Choroid plexus epithelial cell (primary cell): ENCODE measurements around the gene C11orf98.
"Not testable (repeated sequence)": the region's sequence is repeated elsewhere in the genome, so short reads cannot be mapped to it uniquely, and the experiment has no call there.

Experiments
- DNase-seq: peaks from one replicate; pipeline ENCODE4 v3.0.0-alpha.2; 2010; ENCODE audit warnings: low read depth
- H3K4me3 ChIP-seq: 2 replicates; pipeline ENCODE4 v1.5.1; 2011; ENCODE audit warnings: low read depth, mild to moderate bottlenecking, control low read depth, low read length, moderate library complexity
- TF ChIP-seq, protein P1 (sequence below): conservative IDR thresholded peaks from 2 replicates; pipeline ENCODE4 v1.5.1; 2011; ENCODE audit warnings: low read depth, mild to moderate bottlenecking, control low read depth, inconsistent platforms, low read length, moderate library complexity

Gene C11orf98

DNA sequence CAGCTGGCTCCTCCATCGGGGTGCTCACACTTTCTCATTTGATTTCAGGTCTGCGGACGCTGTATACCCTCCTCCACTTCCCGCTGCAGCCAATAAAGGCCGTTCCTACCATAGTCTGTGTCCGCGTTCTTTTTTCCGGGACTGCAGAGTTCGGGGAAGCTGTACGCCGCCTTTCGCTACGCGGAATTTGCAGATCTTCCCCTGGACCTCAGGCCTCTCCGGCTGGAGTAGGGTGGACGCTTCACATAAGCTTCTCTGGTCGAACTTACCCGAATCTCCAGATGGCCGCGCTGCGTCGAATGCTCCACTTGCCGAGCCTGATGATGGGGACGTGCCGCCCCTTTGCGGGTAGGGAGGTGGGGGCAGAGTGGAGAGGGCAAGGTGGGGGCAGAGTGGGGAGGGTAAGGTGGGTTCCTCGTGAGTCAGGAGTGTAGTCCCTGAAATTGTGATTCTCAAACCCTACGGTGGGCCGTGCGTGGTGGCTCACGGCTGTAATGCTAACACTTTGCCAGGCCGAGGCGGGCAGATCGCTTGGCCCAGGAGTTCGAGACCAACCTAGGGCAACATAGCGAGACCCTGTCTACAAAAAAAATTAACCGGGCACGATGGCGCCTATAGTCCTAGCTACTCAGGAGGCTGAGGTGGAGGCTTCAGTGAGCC is 719 bp upstream of the C11orf98 start:
- TF ChIP-seq, protein P1, sequence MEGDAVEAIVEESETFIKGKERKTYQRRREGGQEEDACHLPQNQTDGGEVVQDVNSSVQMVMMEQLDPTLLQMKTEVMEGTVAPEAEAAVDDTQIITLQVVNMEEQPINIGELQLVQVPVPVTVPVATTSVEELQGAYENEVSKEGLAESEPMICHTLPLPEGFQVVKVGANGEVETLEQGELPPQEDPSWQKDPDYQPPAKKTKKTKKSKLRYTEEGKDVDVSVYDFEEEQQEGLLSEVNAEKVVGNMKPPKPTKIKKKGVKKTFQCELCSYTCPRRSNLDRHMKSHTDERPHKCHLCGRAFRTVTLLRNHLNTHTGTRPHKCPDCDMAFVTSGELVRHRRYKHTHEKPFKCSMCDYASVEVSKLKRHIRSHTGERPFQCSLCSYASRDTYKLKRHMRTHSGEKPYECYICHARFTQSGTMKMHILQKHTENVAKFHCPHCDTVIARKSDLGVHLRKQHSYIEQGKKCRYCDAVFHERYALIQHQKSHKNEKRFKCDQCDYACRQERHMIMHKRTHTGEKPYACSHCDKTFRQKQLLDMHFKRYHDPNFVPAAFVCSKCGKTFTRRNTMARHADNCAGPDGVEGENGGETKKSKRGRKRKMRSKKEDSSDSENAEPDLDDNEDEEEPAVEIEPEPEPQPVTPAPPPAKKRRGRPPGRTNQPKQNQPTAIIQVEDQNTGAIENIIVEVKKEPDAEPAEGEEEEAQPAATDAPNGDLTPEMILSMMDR = no peak
- peak; percentile 87 for DNase-seq
- H3K4me3 ChIP-seq = peak overlapping the region; percentile 83

DNA sequence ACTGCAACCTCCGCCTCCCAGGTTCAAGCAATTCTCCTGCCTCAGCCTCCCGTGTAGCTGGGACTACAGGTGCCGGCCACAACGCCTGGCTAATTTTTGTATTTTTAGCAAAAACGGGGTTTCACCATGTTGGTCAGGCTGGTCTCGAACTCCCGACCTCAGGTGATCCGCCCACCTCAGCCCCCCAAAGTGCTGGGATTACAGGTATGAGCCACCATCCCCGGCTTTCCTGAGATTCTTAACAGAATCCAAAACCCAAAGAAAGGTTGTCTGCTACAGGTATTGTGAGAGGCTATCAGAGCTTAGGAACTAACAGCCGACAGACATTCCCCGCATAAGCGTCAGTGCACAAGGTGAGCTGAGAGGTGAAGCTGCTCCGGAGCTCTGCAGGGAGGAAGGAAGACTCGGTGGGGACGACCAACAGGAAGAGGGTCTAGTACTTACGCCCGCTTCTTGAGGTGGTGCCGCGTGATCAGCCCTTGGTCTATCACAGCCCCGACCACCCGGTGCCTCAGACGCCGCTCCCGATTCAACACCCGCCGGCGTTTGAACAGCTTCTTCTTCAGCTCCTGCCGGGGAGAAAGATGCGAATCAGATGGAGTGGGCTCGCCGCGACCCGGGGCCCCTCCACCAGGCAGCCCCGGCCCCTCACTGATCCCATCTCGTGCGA is 470 bp downstream of the C11orf98 start:
- TF ChIP-seq, protein P1 = no peak
- peak; percentile 69 for DNase-seq
- peak overlapping the region; percentile 83 for H3K4me3 ChIP-seq

DNA sequence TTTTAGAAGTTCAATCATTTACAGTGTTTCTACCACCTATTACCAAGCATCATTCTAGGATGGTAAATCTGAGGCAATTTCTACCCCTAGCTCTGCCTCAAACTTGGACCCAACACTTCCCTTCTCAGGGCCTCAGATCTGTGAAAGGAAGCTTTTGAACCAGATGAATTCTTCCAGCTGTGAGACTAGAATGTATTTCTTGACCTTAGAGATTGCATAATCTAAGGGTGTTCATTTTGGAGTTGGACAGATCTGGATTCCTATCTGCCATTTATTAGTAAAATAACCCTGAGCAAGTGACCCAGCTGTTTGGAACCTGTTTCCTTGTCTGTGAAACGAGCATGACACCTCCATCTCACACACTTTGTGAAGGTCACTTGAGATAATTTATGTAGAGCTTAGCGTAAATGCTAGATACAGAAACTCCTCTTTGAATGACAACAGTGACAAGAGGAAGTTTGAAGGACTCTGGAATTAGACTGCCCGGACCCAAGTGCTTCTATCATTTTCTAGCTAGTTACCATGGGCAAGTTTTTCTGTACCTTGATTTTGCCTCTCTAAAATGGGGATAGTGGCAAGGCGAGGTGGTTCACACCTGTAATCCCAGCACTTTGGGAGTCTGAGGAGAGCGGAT is 8.1 kb downstream of the C11orf98 start:
- DNase-seq = peak; percentile 48
- TF ChIP-seq, protein P1 = no peak
- H3K4me3 ChIP-seq = no peak overlapping the region

DNA sequence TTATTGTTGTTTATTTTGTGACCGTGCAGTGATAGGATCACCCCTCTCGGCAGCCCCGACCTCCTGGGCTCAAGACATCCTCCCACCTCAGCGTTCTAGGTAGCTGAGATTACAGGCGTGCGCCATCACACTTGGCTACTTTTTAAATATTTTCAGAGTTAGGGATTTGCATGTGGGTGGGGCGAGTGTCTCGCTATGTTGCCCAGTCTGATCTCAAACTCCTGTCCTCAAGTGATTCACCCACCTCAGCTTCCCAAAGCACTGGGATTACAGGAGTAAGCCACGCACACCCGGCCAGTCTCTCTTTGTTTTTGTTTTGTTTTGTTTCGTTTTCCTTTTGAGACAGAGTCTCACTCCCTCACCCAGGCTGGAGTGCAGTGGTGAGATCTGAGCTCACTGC is 10.7 kb downstream of the C11orf98 start:
- TF ChIP-seq, protein P1 = no peak
- no peak for DNase-seq
- H3K4me3 ChIP-seq = no peak overlapping the region

DNA sequence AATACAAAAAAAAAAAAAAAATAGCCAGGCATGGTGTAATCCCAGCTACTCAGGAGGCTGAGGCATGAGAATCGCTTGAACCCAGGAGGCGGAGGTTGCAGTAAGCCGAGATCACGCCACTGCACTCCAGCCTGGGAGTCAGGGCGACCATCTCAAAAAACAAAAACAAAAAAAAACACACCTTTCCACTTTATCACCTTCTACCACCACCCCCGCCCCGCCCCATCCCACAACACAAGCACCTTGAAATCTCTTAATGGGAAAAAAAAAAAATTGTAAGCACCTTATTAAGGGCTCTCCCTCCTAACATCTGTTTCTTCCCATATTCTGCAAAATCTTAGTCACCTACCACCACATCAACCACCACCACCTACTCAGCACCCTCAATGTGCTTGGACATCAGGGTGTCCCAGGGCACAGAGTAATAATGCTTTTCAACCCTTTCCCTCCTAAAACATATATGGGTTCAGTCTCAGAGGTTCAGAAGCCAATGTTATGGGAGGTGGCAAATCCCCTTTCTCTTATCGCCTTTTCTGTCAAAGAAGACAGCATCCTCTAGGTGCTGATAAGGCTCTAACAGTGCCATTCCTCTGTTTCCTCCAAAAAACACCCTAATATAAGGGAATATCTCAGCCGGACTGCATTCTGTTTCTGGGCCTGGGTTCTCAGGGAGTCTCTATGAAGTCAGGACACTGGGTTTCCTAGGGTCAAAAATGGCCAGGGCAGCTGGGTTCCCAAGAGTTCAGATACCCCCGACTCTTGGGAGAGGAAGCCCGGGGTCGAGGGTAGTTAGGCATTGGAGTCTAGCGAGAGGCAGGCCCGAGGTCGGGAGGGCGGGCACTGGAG is 12.6 kb downstream of the C11orf98 start:
- peak overlapping the region; percentile 87 for H3K4me3 ChIP-seq
- DNase-seq = no peak
- TF ChIP-seq, protein P1 = no peak

DNA sequence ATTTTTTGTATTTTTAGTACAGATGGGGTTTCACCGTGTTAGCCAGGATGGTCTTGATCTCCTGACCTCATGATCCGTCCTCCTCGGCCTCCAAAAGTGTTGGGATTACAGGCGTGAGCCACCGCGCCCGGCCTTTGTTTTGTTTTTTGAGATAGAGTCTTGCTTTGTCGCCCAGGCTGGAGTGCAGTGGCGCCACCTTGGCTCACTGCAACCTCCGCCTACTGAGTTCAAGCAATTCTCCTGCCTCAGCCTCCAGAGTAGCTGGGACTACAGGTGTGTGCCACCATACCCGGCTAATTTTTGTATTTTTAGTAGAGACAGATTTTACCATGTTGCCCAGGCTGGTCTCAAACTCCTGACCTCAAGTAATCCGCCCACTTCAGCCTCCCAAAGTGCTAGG is 14.7 kb downstream of the C11orf98 start:
- not testable (repeated sequence) for DNase-seq, H3K4me3 ChIP-seq

DNA sequence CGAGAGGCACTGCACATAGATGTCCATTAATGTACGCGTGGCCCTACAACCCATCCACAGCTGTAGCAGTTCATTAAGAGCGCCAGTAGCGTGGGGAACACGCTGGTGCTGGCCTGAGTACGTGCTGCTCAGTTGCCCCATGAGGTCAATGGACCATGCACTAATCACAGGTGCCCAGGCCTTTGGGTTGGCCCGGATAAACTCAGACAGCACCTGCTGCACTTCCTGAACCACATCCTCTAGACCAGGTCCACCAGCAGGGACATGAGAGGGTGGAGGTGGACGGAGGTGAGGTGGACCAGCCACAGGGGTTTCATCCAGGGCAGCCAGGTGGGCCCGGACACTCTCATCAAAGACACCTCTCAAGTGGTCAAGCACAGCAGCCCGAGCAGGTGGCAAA is 15.5 kb downstream of the C11orf98 start:
- no peak overlapping the region for H3K4me3 ChIP-seq
- TF ChIP-seq, protein P1 = no peak
- DNase-seq = no peak
